ENCODE results near the gene PTPRN2. TPM values are rescaled to one million over a fixed set of nuclear protein-coding genes. Genes with fewer than 3 reads are reported as not detected.

The PTPRN2 gene
- polyA plus RNA-seq, 1 of the 3 experiments (the other 2 are of a cell fraction): 4.0 TPM

DNA sequence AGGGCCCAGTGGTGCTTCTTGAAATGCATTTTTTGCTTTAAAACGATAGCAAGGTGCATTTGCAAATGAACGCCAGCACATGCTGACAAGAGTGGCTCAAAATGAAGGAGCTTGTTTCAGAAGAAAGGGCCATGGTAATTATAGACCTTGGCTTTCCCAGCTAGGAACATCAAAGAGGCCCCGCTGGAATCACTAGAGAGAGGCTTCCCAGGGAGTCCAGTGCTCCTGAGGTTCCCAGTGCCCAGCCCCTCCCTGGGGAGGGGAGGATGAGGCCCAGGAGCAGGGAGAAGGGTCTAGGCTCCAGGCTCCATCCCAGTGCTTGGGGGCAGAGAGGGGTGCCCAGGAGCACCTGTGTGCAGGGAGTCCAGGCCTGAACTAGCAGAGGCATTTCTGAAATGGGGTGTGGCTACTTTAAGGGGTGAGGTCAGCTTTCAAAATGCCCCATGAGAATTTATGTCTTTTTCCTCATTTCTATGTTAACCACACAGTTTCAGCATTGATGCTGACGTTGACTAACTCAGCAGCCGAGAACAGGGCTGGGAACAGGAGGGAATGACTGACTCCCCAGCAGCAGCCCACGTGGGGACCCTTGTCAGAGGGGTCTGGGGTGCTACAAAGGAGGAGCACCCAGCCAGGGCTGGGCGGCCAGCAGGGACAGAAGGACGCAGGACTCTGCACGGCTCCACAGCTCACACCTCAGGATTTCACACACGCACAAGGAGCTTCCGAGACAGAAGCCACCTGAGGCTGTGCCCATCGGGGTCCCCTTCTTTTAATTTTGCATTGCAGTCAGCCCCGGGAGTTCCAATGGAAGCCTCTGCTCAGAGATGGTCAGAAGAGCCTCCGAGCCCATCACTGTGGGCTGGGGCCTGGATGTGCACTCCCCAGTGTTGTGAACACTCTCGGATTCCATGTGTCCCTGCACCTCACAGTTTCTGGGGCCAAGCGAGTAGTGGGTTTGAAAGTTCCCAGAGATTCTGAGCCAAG is 570.2 kb downstream of the PTPRN2 start:
- H3K4me1 ChIP-seq (ENCODE audit: control insufficient read depth in 1 of 2, insufficient read depth in 2 of 2, low read depth in 1 of 2, low read length in 1 of 2): peaks cover 0 to 17% of the 10 kb centered on the region in 2 experiments; a peak in 1 of 4 replicates
- H2AFZ ChIP-seq (ENCODE audit: low read depth): no peak overlapping the region
- H3K27me3 ChIP-seq (ENCODE audit: insufficient read depth): no peaks in the 10 kb centered on the region
- H3K9ac ChIP-seq: no peak overlapping the region
- no peak overlapping the region for H3K27ac ChIP-seq (ENCODE audit: low read depth in 2 of 2, low read length in 1 of 2)
- H3K4me2 ChIP-seq: no peak overlapping the region
- DNase-seq: no peak
- no peaks in the 10 kb centered on the region for H3F3A ChIP-seq (replicated peaks; ENCODE audit: insufficient read depth)
- ChIA-PET POLR2A (no interaction called here), CTCF (interaction anchor here (0.5 to 0.7 kb wide), 3 partner anchors 21 to 585 kb away, joined by 3 read pairs; no protein-coding TSS in a partner anchor)
- no peaks in the 10 kb centered on the region for H3K36me3 ChIP-seq (replicated peaks in 1 of 2; ENCODE audit: control insufficient read depth in 1 of 2, insufficient read depth in 2 of 2, low read length in 1 of 2)
- TF ChIP-seq MEF2A (IDR thresholded peaks at IDR 0.05; ENCODE audit: borderline replicate concordance, low read depth) (no peak), TEAD4 (IDR thresholded peaks at IDR 0.05; ENCODE audit: borderline replicate concordance, insufficient read depth) (no peak), EP300 (IDR thresholded peaks at IDR 0.05; ENCODE audit: borderline replicate concordance in 1 of 2, low read depth in 1 of 2, low read length in 1 of 2) (no peak), GATA2 (CRISPR knock-in tag; IDR thresholded peaks at IDR 0.05) (no peak), RAD21 (IDR thresholded peaks at IDR 0.05; ENCODE audit: low read length) (no peak), FOXM1 (IDR thresholded peaks at IDR 0.05; ENCODE audit: low read depth) (no peak), TAF1 (IDR thresholded peaks at IDR 0.05; ENCODE audit: borderline replicate concordance, low read depth, low read length) (no peak), SIN3A (IDR thresholded peaks at IDR 0.05; ENCODE audit: borderline replicate concordance, low read depth, low read length) (no peak), EZH2phosphoT487 (IDR thresholded peaks at IDR 0.05; ENCODE audit: borderline replicate concordance, low read depth) (no peak), MXI1 (IDR thresholded peaks at IDR 0.05; ENCODE audit: low read depth, low read length) (no peak)
- TF ChIP-seq, protein P1, sequence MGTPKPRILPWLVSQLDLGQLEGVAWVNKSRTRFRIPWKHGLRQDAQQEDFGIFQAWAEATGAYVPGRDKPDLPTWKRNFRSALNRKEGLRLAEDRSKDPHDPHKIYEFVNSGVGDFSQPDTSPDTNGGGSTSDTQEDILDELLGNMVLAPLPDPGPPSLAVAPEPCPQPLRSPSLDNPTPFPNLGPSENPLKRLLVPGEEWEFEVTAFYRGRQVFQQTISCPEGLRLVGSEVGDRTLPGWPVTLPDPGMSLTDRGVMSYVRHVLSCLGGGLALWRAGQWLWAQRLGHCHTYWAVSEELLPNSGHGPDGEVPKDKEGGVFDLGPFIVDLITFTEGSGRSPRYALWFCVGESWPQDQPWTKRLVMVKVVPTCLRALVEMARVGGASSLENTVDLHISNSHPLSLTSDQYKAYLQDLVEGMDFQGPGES (IDR thresholded peaks at IDR 0.05; ENCODE audit: low read depth, low read length): no peak
- TF ChIP-seq, protein P2, sequence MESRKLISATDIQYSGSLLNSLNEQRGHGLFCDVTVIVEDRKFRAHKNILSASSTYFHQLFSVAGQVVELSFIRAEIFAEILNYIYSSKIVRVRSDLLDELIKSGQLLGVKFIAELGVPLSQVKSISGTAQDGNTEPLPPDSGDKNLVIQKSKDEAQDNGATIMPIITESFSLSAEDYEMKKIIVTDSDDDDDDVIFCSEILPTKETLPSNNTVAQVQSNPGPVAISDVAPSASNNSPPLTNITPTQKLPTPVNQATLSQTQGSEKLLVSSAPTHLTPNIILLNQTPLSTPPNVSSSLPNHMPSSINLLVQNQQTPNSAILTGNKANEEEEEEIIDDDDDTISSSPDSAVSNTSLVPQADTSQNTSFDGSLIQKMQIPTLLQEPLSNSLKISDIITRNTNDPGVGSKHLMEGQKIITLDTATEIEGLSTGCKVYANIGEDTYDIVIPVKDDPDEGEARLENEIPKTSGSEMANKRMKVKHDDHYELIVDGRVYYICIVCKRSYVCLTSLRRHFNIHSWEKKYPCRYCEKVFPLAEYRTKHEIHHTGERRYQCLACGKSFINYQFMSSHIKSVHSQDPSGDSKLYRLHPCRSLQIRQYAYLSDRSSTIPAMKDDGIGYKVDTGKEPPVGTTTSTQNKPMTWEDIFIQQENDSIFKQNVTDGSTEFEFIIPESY (IDR thresholded peaks at IDR 0.05; ENCODE audit: borderline replicate concordance, low read depth): no peak
- H3K4me3 ChIP-seq (ENCODE audit: low read depth in 2 of 2, low read length in 1 of 2): no peak overlapping the region
- 39% methylated on average over 13 of the region's 16 CpGs for WGBS (ENCODE audit: low lambda C conversion rate)
- no peaks in the 10 kb centered on the region for H3K79me2 ChIP-seq (ENCODE audit: insufficient read depth)
- no peaks in the 10 kb centered on the region for H4K20me1 ChIP-seq (ENCODE audit: insufficient read depth)
- H3K9me2 ChIP-seq: no peaks in the 10 kb centered on the region
- no peaks in the 10 kb centered on the region for H3K9me3 ChIP-seq
